ENCODE results near the gene OR51L1. TPM values are rescaled to one million over a fixed set of nuclear protein-coding genes. Genes with fewer than 3 reads are reported as not detected.

The OR51L1 gene
- total RNA-seq, 1 experiment from 2014 or later: not detected

GRCh38 chr11:5040876-5041275 is 46.2 kb downstream of the OR51L1 start:
- CTCF ChIA-PET: no interaction called here
- no peak overlapping the region for H3K4me2 ChIP-seq (ENCODE audit: low read length)
- H3F3A ChIP-seq (ENCODE audit: low read length, unreplicated experiment): no peaks in the 10 kb centered on the region
- H2AFZ ChIP-seq (ENCODE audit: low read length): no peak overlapping the region
- H3K27ac ChIP-seq (ENCODE audit: low read length): no peak overlapping the region
- H3K9me2 ChIP-seq (replicated peaks; ENCODE audit: low read length): no peaks in the 10 kb centered on the region
- H3K36me3 ChIP-seq (ENCODE audit: low read depth, low read length): no peaks in the 10 kb centered on the region
- H3K4me3 ChIP-seq (ENCODE audit: low read length): no peak overlapping the region
- H3K9ac ChIP-seq (ENCODE audit: low read length): no peak overlapping the region
- H3K4me1 ChIP-seq (ENCODE audit: insufficient read depth, low read length): no peaks in the 10 kb centered on the region
- ATAC-seq: no peak
- no TSS peak for BruUV-seq (replicated peaks)
- DNase-seq: no peak
- no peaks in the 10 kb centered on the region for H3K27me3 ChIP-seq (ENCODE audit: low read length)
- H3K79me2 ChIP-seq (ENCODE audit: low read length): no peaks in the 10 kb centered on the region
- intact Hi-C loops (cut with micrococcal nuclease): no loop called here
- TF ChIP-seq CTCF (conservative IDR thresholded peaks at IDR 0.05; ENCODE audit: low read depth, low read length): no peak
- TF ChIP-seq EZH2phosphoT487 (IDR thresholded peaks at IDR 0.05; ENCODE audit: borderline replicate concordance, low read length): no peak
- no peak for TF ChIP-seq EZH2 (IDR thresholded peaks at IDR 0.05; ENCODE audit: low read length, unreplicated experiment)
- H3K9me3 ChIP-seq (ENCODE audit: low read length): no peaks in the 10 kb centered on the region
- no peaks in the 10 kb centered on the region for H4K20me1 ChIP-seq (ENCODE audit: low read length)
- POLR2A ChIA-PET (ENCODE audit: unreplicated experiment): no interaction called here

- H3K4me2 ChIP-seq (ENCODE audit: low read length): no peak overlapping the region
- intact Hi-C loops (cut with micrococcal nuclease): no loop called here
- no peaks in the 10 kb centered on the region for H4K20me1 ChIP-seq (ENCODE audit: low read length)
- H3K36me3 ChIP-seq (ENCODE audit: low read depth, low read length): no peaks in the 10 kb centered on the region
- H2AFZ ChIP-seq (ENCODE audit: low read length): no peak overlapping the region
- no peak overlapping the region for H3K4me3 ChIP-seq (ENCODE audit: low read length)
- no peaks in the 10 kb centered on the region for H3K9me2 ChIP-seq (replicated peaks; ENCODE audit: low read length)
- no peak for ATAC-seq
- H3F3A ChIP-seq (ENCODE audit: low read length, unreplicated experiment): no peaks in the 10 kb centered on the region
- no peak overlapping the region for H3K9ac ChIP-seq (ENCODE audit: low read length)
- no peaks in the 10 kb centered on the region for H3K4me1 ChIP-seq (ENCODE audit: insufficient read depth, low read length)
- H3K9me3 ChIP-seq (ENCODE audit: low read length): no peaks in the 10 kb centered on the region
- POLR2A ChIA-PET (ENCODE audit: unreplicated experiment): no interaction called here
- BruUV-seq (replicated peaks): no TSS peak
- no peaks in the 10 kb centered on the region for H3K27me3 ChIP-seq (ENCODE audit: low read length)
- no peaks in the 10 kb centered on the region for H3K79me2 ChIP-seq (ENCODE audit: low read length)
- CTCF ChIA-PET: no interaction called here
- H3K27ac ChIP-seq (ENCODE audit: low read length): no peak overlapping the region
- no peak for DNase-seq
- TF ChIP-seq EZH2phosphoT487 (IDR thresholded peaks at IDR 0.05; ENCODE audit: borderline replicate concordance, low read length) (no peak), CTCF (conservative IDR thresholded peaks at IDR 0.05; ENCODE audit: low read depth, low read length) (no peak), EZH2 (IDR thresholded peaks at IDR 0.05; ENCODE audit: low read length, unreplicated experiment) (no peak)
Observed at GRCh38 chr11:5042091-5042490, 47.4 kb downstream of the OR51L1 start.

- Histone ChIP-seq H3K79me2 (ENCODE audit: low read length) (no peaks in the 10 kb centered on the region), H3K36me3 (ENCODE audit: low read depth, low read length) (no peaks in the 10 kb centered on the region), H3K9ac (ENCODE audit: low read length) (no peak overlapping the region), H2AFZ (ENCODE audit: low read length) (no peak overlapping the region), H3K27me3 (ENCODE audit: low read length) (no peaks in the 10 kb centered on the region), H3K9me3 (ENCODE audit: low read length) (no peaks in the 10 kb centered on the region), H3K4me1 (ENCODE audit: insufficient read depth, low read length) (no peaks in the 10 kb centered on the region), H4K20me1 (ENCODE audit: low read length) (no peaks in the 10 kb centered on the region), H3K27ac (ENCODE audit: low read length) (no peak overlapping the region), H3K9me2 (replicated peaks; ENCODE audit: low read length) (no peaks in the 10 kb centered on the region), H3K4me3 (ENCODE audit: low read length) (no peak overlapping the region), H3K4me2 (ENCODE audit: low read length) (no peak overlapping the region), H3F3A (ENCODE audit: low read length, unreplicated experiment) (no peaks in the 10 kb centered on the region)
- BruUV-seq (replicated peaks): no TSS peak
- TF ChIP-seq EZH2 (IDR thresholded peaks at IDR 0.05; ENCODE audit: low read length, unreplicated experiment): no peak
- TF ChIP-seq CTCF (conservative IDR thresholded peaks at IDR 0.05; ENCODE audit: low read depth, low read length): no peak
- no peak for TF ChIP-seq EZH2phosphoT487 (IDR thresholded peaks at IDR 0.05; ENCODE audit: borderline replicate concordance, low read length)
- POLR2A ChIA-PET (ENCODE audit: unreplicated experiment): no interaction called here
- CTCF ChIA-PET: no interaction called here
- intact Hi-C loops (cut with micrococcal nuclease): no loop called here
- DNase-seq: no peak
- ATAC-seq: no peak
Observed at GRCh38 chr11:5043380-5043779, 48.7 kb downstream of the OR51L1 start.
